ENCODE data around the gene LIPG.

DNA sequence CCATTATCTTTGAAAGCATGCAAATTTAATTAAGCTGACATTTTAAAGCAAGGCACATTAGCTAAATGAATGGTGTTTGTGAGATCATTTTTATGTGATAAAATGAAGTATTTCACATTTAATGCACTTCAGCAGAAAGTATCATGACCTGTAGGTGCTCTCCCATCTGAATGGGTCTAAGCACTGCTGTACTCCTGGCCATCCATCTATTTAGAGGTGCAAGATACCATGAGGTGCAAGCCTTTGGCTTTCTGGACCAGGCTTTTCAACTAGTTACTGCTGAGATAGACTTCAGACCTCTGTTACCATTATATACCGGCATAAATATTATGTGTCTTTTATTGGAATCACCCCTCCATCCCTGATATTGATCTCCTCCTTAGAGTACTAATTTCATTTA is 15.6 kb upstream of the LIPG start:
- TF ChIP-seq, protein P1, sequence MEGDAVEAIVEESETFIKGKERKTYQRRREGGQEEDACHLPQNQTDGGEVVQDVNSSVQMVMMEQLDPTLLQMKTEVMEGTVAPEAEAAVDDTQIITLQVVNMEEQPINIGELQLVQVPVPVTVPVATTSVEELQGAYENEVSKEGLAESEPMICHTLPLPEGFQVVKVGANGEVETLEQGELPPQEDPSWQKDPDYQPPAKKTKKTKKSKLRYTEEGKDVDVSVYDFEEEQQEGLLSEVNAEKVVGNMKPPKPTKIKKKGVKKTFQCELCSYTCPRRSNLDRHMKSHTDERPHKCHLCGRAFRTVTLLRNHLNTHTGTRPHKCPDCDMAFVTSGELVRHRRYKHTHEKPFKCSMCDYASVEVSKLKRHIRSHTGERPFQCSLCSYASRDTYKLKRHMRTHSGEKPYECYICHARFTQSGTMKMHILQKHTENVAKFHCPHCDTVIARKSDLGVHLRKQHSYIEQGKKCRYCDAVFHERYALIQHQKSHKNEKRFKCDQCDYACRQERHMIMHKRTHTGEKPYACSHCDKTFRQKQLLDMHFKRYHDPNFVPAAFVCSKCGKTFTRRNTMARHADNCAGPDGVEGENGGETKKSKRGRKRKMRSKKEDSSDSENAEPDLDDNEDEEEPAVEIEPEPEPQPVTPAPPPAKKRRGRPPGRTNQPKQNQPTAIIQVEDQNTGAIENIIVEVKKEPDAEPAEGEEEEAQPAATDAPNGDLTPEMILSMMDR (IDR thresholded peaks at IDR 0.05) = no peak
- no peak for TF ChIP-seq HDAC2 (IDR thresholded peaks at IDR 0.05)
- no peak for TF ChIP-seq MAZ (IDR thresholded peaks at IDR 0.05; ENCODE audit: borderline replicate concordance, low read depth, low read length)
- no peak for TF ChIP-seq CHD4 (IDR thresholded peaks at IDR 0.05; ENCODE audit: borderline replicate concordance)
- TF ChIP-seq POLR2A (IDR thresholded peaks at IDR 0.05; ENCODE audit: low read length) = no peak
- no peak for TF ChIP-seq CHD2 (IDR thresholded peaks at IDR 0.05; ENCODE audit: low read length, partially characterized antibody)
- TF ChIP-seq, protein P2, sequence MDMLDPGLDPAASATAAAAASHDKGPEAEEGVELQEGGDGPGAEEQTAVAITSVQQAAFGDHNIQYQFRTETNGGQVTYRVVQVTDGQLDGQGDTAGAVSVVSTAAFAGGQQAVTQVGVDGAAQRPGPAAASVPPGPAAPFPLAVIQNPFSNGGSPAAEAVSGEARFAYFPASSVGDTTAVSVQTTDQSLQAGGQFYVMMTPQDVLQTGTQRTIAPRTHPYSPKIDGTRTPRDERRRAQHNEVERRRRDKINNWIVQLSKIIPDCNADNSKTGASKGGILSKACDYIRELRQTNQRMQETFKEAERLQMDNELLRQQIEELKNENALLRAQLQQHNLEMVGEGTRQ (IDR thresholded peaks at IDR 0.05) = no peak
- no peak for TF ChIP-seq EP300 (IDR thresholded peaks at IDR 0.05)
- TF ChIP-seq PHF8 (IDR thresholded peaks at IDR 0.05; ENCODE audit: borderline replicate concordance, low read depth) = no peak
- TF ChIP-seq KDM1A (IDR thresholded peaks at IDR 0.05; ENCODE audit: low read depth) = no peak

Measured in A549 (cell line).